Spleen (tissue), 11 donors: ENCODE measurements around the gene ATG9A. TPM values are rescaled to one million over a fixed set of nuclear protein-coding genes. Genes with fewer than 3 reads are reported as not detected.

ENCODE experiments used
- DNase-seq: peaks from one replicate; pipeline ENCODE4 v3.0.0-alpha.2; 2020
- H3K27ac ChIP-seq, 8 donors: fragments of 200-600 bp; sonication (generic) in 7 of 8; 1 replicate in 4 of 8; 2 replicates in 4 of 8; pipeline versions ENCODE4 v1.5.0 to v1.8.0; 2016 to 2021; ENCODE audit warnings: inconsistent platforms in 4 of 8, mild to moderate bottlenecking in 4 of 8, moderate library complexity in 1 of 8
- H3K27me3 ChIP-seq, 7 donors: fragments of 200-600 bp; sonication (generic) in 6 of 7; replicated peaks in 1 of 7; 1 replicate in 4 of 7; 2 replicates in 3 of 7; pipeline versions ENCODE4 v1.5.0 to v1.8.0; 2016 to 2021; ENCODE audit warnings: inconsistent platforms in 3 of 7, mild to moderate bottlenecking in 1 of 7
- H3K36me3 ChIP-seq, 6 donors: fragments of 200-600 bp; sonication (generic) in 5 of 6; 1 replicate in 4 of 6; 2 replicates in 2 of 6; pipeline versions ENCODE4 v1.5.0 to v1.8.0; 2016 to 2021; ENCODE audit warnings: inconsistent platforms in 2 of 6
- H3K4me1 ChIP-seq, 6 donors: fragments of 200-600 bp; sonication (generic) in 5 of 6; 1 replicate in 3 of 6; 2 replicates in 3 of 6; pipeline versions ENCODE4 v1.5.0 to v1.8.0; 2016 to 2021; ENCODE audit warnings: inconsistent platforms in 3 of 6
- H3K4me3 ChIP-seq, 8 donors: fragments of 200-600 bp; sonication (generic) in 7 of 8; 1 replicate in 4 of 8; 2 replicates in 4 of 8; pipeline versions ENCODE4 v1.5.0 to v1.8.0; 2016 to 2021; ENCODE audit warnings: inconsistent platforms in 4 of 8, mild to moderate bottlenecking in 4 of 8, moderate library complexity in 2 of 8
- H3K9me3 ChIP-seq, 8 donors: fragments of 200-600 bp; sonication (generic) in 7 of 8; 1 replicate in 4 of 8; 2 replicates in 4 of 8; pipeline versions ENCODE4 v1.5.0 to v1.8.0; 2016 to 2021; ENCODE audit warnings: inconsistent platforms in 4 of 8
- POLR2A ChIP-seq, 3 donors: fragments of 450-650 bp; IDR thresholded peaks; one replicate each; pipeline ENCODE4 v1.5.1; 2017; ENCODE audit warnings: antibody characterized with exemption in 3 of 3, mild to moderate bottlenecking in 1 of 3
- POLR2AphosphoS5 ChIP-seq, 3 donors: sonication (generic); formaldehyde crosslinking; IDR thresholded peaks; one replicate each; pipeline ENCODE4 v1.5.1; 2017; ENCODE audit warnings: antibody characterized with exemption in 3 of 3
- WGBS, 5 donors: extraction: QIAGEN DNeasy Blood & Tissue Kit in 3 of 5; methylation state at CpG; one replicate each; pipeline versions ENCODE4 v1.1.5 to v1.1.7; 2013 to 2018; 5-methylcytosine and 5-hydroxymethylcytosine counted together
- intact Hi-C: fragments of 100-400 bp; cut with DNase I; formaldehyde crosslinking; loops from one replicate; pipeline ENCODE4 v1.15.0; 2023; ENCODE audit warnings: low total_unique reads
- polyA plus RNA-seq, 3 donors: library from polyadenylated mRNA; stranded (reverse); fragments of 200-250 nt; gene quantifications; one replicate each; pipeline ENCODE4 v1.2.1, GENCODE V29; 2013
- total RNA-seq, 7 donors: library from RNA; depleted of rRNA in 3 of 7; stranded (reverse); fragments of >200 nt in 3 of 7; fragmentation: NEBNext Ultra II Directional in 4 of 7; extraction: Animal tissue kit (Norgen Biotek cat#: 25700) in 4 of 7; gene quantifications; one replicate each; pipeline versions ENCODE4 v1.1.0 to v1.2.1, GENCODE V29; 2016 to 2021
- TF ChIP-seq, protein P1 (sequence below), 11 experiments: fragments of 200-600 bp in 7 of 11; fragments of 450-650 bp in 4 of 11; sonication (generic) in 4 of 11; IDR thresholded peaks in 8 of 11; conservative IDR thresholded peaks in 3 of 11; 1 replicate in 7 of 11; 2 replicates in 4 of 11; pipeline versions ENCODE4 v1.4.0 to v1.8.0; 2016 to 2021; ENCODE audit warnings: antibody characterized with exemption in 11 of 11, inconsistent platforms in 4 of 11, mild to moderate bottlenecking in 1 of 11
- donor health status: healthy with polysubstance abuse.
- donor health status: DM: no; HTN: no; CAD: no; lungs with moderate emphysema.
- donor health status: DM: no; HTN: no; CAD: no.
- donor health status: Bipolar disorder and iron deficiency.
- donor health status: healthy.
- donor health status: DM: no; HTN: no; CAD: no.
- donor health status: DM: yes; HTN: yes; CAD: no.

ATG9A gene
- total and polyA plus RNA-seq, 10 donors, result 9.4 to 68.2 (median 44.8) TPM

DNA sequence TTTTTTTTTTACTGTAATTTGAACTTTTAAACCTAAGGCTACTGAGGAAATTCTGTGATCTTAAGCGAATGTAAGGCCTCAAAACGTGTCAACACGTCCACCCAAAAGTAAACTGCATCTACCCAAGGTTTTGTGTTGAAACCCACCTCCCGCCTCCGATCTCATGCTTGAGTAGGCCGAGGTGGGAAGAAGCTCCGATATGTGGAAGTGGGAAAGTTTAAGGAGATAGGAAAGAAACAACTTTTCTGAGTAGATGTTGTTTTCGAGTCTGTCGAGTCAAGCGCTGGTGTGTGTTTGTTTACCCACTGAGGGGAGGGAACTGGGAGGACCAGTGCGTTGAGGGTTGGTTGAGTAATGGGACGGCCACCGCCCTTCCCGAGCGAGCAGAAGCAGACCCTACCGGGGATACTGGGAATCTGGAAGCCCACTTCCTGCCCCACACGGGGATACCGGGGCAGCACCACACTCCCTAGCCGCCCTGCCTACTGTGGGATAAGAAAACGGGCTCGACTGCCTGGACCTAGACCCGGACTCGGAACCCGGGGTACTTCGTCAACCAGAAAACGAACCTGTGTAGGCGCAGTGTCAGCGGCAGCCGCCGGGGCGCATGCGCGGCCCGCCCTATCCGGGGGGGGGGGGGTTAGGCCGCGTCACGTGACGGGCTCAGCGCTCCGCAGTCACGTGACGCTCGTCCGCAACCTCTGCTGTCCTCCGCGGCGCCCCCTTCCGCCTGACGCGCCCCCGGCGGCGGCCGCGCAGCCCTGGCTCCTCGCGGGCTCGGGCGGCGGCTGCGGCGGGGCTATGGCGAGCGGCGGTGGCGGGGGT is 51.7 kb downstream of the ATG9A start, which contains the start of gene RETREG2:
Gene RETREG2 (plus strand): TSS at position 724 of the 825 bp plus-strand sequence. CDS start 78 bp downstream, at position 802.
- Histone ChIP-seq H3K27ac (peak within 1 kb of the TSS; percentile 95 to 100 (median 99)), H3K27me3 (no peaks in the 10 kb centered on the region), H3K4me1 (peaks cover 20 to 87% (median 53%) of the 10 kb centered on the region in 6 donors), H3K9me3 (no peaks in the 10 kb centered on the region), H3K36me3 (peaks cover 0 to 65% (median 58%) of the 10 kb centered on the region in 6 donors), H3K4me3 (peak within 1 kb of the TSS; percentile 59 to 95 (median 89))
- TF ChIP-seq, protein P1, sequence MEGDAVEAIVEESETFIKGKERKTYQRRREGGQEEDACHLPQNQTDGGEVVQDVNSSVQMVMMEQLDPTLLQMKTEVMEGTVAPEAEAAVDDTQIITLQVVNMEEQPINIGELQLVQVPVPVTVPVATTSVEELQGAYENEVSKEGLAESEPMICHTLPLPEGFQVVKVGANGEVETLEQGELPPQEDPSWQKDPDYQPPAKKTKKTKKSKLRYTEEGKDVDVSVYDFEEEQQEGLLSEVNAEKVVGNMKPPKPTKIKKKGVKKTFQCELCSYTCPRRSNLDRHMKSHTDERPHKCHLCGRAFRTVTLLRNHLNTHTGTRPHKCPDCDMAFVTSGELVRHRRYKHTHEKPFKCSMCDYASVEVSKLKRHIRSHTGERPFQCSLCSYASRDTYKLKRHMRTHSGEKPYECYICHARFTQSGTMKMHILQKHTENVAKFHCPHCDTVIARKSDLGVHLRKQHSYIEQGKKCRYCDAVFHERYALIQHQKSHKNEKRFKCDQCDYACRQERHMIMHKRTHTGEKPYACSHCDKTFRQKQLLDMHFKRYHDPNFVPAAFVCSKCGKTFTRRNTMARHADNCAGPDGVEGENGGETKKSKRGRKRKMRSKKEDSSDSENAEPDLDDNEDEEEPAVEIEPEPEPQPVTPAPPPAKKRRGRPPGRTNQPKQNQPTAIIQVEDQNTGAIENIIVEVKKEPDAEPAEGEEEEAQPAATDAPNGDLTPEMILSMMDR (IDR thresholded peaks at IDR 0.05 in 8 of 11, conservative IDR thresholded peaks at IDR 0.05 in 3 of 11), result peak in 9 of 11 experiments; percentile 10 to 66 (median 51)
- TF ChIP-seq POLR2AphosphoS5 (IDR thresholded peaks at IDR 0.05) (peak; percentile 97 to 99 (median 99)), POLR2A (IDR thresholded peaks at IDR 0.05) (peak; percentile 88 to 97 (median 90))
- DNase-seq, result peak; percentile 95
- intact Hi-C loops, result no loop called here
- WGBS, 5 donors, result 0 to 1% (median 0%) methylated on average over 16 to 67 of the region's 67 CpGs

DNA sequence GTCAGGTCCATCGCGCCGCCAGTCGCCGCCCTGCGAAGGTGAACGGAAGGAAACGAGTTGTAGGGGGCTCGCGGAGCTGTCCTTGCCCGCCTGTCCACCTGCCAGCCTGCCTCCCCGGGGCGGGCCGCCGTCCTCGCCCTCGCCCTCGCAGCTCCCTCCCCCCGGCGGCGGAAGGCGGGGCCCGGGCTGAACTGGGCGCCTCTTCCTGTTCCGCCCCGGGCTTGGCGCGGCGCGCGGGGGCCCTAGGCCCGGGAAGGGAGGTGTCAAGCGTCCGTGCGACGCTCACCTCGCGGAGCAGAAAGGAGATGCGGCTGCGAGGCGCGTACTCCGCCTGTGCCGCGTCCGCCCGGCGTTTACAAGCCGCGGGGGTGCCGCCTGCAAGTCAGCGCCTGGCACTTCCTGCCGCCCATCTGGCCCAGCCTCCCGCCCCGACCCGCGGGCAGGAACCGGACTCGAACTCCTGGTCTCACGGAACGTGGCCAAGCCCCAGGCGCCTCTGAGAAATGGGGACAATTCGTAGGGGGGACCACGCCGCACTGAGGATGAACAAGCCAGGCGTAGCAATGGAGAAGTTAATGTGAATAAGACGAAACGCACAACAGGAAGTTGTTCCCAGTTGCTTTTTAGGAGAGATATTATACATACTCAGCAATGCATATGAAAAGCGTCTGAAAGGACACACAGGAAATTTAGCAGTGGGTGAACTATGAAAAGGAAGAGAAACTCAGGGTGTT is 52.5 kb downstream of the ATG9A start, which contains the start of gene CNPPD1:
Gene CNPPD1 (minus strand): TSS at position 108 of the 734 bp plus-strand sequence. CDS start 97 bp downstream, at position 11.
- Histone ChIP-seq H3K4me1 (peaks cover 20 to 86% (median 52%) of the 10 kb centered on the region in 6 donors), H3K27ac (peak within 1 kb of the TSS; percentile 95 to 100 (median 99)), H3K27me3 (no peaks in the 10 kb centered on the region), H3K4me3 (peak within 1 kb of the TSS; percentile 59 to 95 (median 89)), H3K36me3 (peaks cover 0 to 65% (median 58%) of the 10 kb centered on the region in 6 donors), H3K9me3 (no peaks in the 10 kb centered on the region)
- TF ChIP-seq POLR2A (IDR thresholded peaks at IDR 0.05) (peak; percentile 90 to 95 (median 94)), POLR2AphosphoS5 (IDR thresholded peaks at IDR 0.05) (peak; percentile 99)
- TF ChIP-seq, protein P1 (IDR thresholded peaks at IDR 0.05 in 8 of 11, conservative IDR thresholded peaks at IDR 0.05 in 3 of 11), result peak in 5 of 11 experiments; percentile 8 to 48 (median 15)
- DNase-seq, result peak; percentile 99
- 0 to 1% (median 0%) methylated on average over 33 to 69 of the region's 69 CpGs for WGBS, 5 donors
- intact Hi-C loops, result no loop called here

DNA sequence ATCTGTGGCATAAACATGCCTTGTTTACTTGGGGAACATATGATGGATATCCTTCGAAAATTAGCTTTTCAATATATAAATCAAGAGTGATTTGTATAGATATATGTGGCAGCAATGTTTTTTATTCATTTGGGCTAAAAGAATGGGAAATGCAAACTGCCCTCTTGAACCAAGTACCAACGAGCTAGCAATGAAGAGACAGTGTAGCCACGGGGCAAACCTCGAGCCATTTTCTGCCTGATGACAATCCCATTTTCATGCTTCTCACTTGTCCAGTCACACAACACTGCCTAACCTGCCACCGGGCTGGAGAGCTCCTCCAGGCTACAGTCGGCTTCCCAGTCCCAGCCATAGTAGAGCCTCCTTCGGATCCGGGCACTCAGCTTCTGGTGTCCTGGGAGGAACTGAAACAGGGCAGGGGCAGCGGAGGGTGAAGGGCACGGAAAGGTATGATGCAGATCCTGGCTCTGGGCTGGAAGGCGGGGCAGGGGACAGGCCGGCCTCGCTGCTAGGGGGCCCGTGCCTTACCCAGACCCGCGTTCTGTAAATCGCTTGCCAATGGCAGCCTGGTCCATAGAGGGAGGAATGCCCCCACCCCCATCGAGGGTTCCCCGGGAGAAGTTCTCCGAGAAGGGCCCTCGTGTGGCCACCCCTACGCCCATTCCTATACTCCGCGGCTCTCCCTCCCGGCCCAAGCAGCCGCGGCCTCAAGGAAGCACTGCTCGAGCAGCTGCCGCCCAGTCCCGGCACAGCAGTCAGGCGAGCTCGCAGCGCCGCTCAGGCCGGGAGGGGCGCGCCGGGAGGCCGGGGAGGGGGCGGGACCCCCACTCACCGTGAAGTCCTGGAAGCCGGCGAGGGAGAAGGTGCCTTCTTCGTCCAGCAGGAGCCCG is 53.3 kb downstream of the ATG9A start:
- Histone ChIP-seq H3K27me3 (no peaks in the 10 kb centered on the region), H3K4me3 (peak overlapping the region; percentile 59 to 95 (median 89)), H3K9me3 (no peaks in the 10 kb centered on the region), H3K27ac (peak overlapping the region; percentile 95 to 100 (median 99)), H3K36me3 (peaks cover 0 to 65% (median 54%) of the 10 kb centered on the region in 6 donors), H3K4me1 (peaks cover 23 to 86% (median 54%) of the 10 kb centered on the region in 6 donors)
- intact Hi-C loops, result no loop called here
- peak in 1 of 3 donors; percentile 63 for TF ChIP-seq POLR2AphosphoS5 (IDR thresholded peaks at IDR 0.05)
- TF ChIP-seq, protein P1 (IDR thresholded peaks at IDR 0.05 in 8 of 11, conservative IDR thresholded peaks at IDR 0.05 in 3 of 11), result peak in 2 of 11 experiments; percentile 4 to 45
- no peak for TF ChIP-seq POLR2A (IDR thresholded peaks at IDR 0.05)
- peak; percentile 93 for DNase-seq
- 2 to 3% (median 3%) methylated on average over 30 to 45 of the region's 45 CpGs for WGBS, 5 donors
